ENCODE measurements around the gene HMG20A. TPM values are rescaled to one million over a fixed set of nuclear protein-coding genes. Genes with fewer than 3 reads are reported as not detected.
"Not testable (repeated sequence)": the region's sequence is repeated elsewhere in the genome, so short reads cannot be mapped to it uniquely, and the experiment has no call there.

HMG20A gene
- total RNA-seq, 6 experiments from 2014 or later, result 26.6 to 30.5 (median 28.3) TPM

- Mint-ChIP-seq H3K9me3 (peaks cover 46% of the 10 kb centered on the region), H3K27me3 (ENCODE audit: insufficient read depth) (no peaks in the 10 kb centered on the region; the same call in 1 of the 2 replicates), H3K4me1 (ENCODE audit: low read depth) (peaks cover 41% of the 10 kb centered on the region), H3K27ac (no peak overlapping the region), H3K36me3 (ENCODE audit: low read depth) (peaks cover 54% of the 10 kb centered on the region), H3K4me3 (no peak overlapping the region; the same call in 1 of the 2 replicates)
- TF ChIP-seq CTCF (IDR thresholded peaks at IDR 0.05), result no peak
- DNase-seq, result no peak
These were observed 21.8 kb upstream of the HMG20A start for GRCh38 chr15:77398927-77399326.

GRCh38 chr15:77400258-77400657, 20.4 kb upstream of the HMG20A start:
- Mint-ChIP-seq H3K4me3 (no peak overlapping the region), H3K9me3 (peaks cover 38% of the 10 kb centered on the region), H3K36me3 (ENCODE audit: low read depth) (peaks cover 50% of the 10 kb centered on the region), H3K27ac (no peak overlapping the region), H3K27me3 (ENCODE audit: insufficient read depth) (no peaks in the 10 kb centered on the region; the same call in 1 of the 2 replicates), H3K4me1 (ENCODE audit: low read depth) (peaks cover 42% of the 10 kb centered on the region)
- no peak for TF ChIP-seq CTCF (IDR thresholded peaks at IDR 0.05)
- no peak for DNase-seq

- H3K4me3 Mint-ChIP-seq, result peak overlapping the region; percentile 77
- DNase-seq, result peak; percentile 50
These were observed 17.8 kb upstream of the HMG20A start for GRCh38 chr15:77402740-77403379.

GRCh38 chr15:77406173-77406759, 14.4 kb upstream of the HMG20A start:
- Mint-ChIP-seq H3K36me3 (ENCODE audit: low read depth) (peaks cover 19% of the 10 kb centered on the region), H3K4me1 (ENCODE audit: low read depth) (peaks cover 80% of the 10 kb centered on the region)
- not testable (repeated sequence) for H3K4me3 Mint-ChIP-seq; H3K27me3 Mint-ChIP-seq (ENCODE audit: insufficient read depth); H3K9me3 Mint-ChIP-seq; DNase-seq; H3K27ac Mint-ChIP-seq

More at GRCh38 chr15:77402740-77403379, 17.8 kb upstream of the HMG20A start:
- no peak for TF ChIP-seq CTCF (IDR thresholded peaks at IDR 0.05)
- peak overlapping the region; percentile 78 for H3K27ac Mint-ChIP-seq
- peaks cover 34% of the 10 kb centered on the region for H3K9me3 Mint-ChIP-seq
- peaks cover 59% of the 10 kb centered on the region for H3K4me1 Mint-ChIP-seq (ENCODE audit: low read depth)
- no peaks in the 10 kb centered on the region; the same call in 1 of the 2 replicates for H3K27me3 Mint-ChIP-seq (ENCODE audit: insufficient read depth)
- peaks cover 41% of the 10 kb centered on the region for H3K36me3 Mint-ChIP-seq (ENCODE audit: low read depth)

- no peak for TF ChIP-seq CTCF (IDR thresholded peaks at IDR 0.05)
- Mint-ChIP-seq H3K27me3 (ENCODE audit: insufficient read depth) (no peaks in the 10 kb centered on the region; the same call in 1 of the 2 replicates), H3K4me1 (ENCODE audit: low read depth) (peaks cover 75% of the 10 kb centered on the region), H3K36me3 (ENCODE audit: low read depth) (peaks cover 19% of the 10 kb centered on the region), H3K27ac (no peak overlapping the region), H3K4me3 (no peak overlapping the region), H3K9me3 (peaks cover 8% of the 10 kb centered on the region; the same call in 1 of the 2 replicates)
- no peak for DNase-seq
These were observed 13.8 kb upstream of the HMG20A start for GRCh38 chr15:77406846-77407245.
